ENCODE results near the gene CCL28.

GRCh38 chr5:43420241-43420640 is 8.1 kb upstream of the CCL28 start:
- TF ChIP-seq EZH2 (IDR thresholded peaks at IDR 0.05; ENCODE audit: low read depth) = no peak
- TF ChIP-seq CTCF (conservative IDR thresholded peaks at IDR 0.05) = no peak
